AG10803 (cell line): ENCODE data around the gene TOPBP1.

Experiments
- DNase-seq: peaks from one replicate; pipeline ENCODE4 v3.0.0; 2010; ENCODE audit warnings: low read depth
- H3K4me3 ChIP-seq: 2 replicates; pipeline ENCODE4 v1.5.1; 2011; ENCODE audit warnings: mild to moderate bottlenecking, low read length, control low read depth
- CTCF ChIP-seq: conservative IDR thresholded peaks from 2 replicates; pipeline ENCODE4 v1.5.1; 2011; ENCODE audit warnings: mild to moderate bottlenecking, low read length, control low read depth, inconsistent platforms

TOPBP1 gene

DNA sequence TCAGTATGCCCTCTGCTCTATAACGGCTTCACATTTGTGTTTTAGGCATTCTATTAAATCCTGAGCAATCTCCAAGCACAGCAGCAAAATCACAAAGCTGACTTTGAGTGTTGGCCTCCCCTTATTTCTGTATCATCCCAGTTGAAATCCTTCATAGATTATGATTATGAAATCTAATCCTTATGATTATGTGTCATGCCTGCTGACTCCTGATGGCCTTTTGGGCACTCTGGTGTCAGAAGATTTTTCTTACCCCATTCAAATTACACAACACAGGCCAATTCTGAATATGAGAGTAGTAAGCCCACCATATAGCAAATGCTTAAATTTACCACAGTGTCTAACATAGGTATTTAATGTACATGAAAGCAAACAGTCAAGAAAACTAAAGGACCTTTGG, 53.9 kb downstream of the TOPBP1 start:
- no peak for DNase-seq
- TF ChIP-seq CTCF = no peak
- H3K4me3 ChIP-seq = no peak overlapping the region

DNA sequence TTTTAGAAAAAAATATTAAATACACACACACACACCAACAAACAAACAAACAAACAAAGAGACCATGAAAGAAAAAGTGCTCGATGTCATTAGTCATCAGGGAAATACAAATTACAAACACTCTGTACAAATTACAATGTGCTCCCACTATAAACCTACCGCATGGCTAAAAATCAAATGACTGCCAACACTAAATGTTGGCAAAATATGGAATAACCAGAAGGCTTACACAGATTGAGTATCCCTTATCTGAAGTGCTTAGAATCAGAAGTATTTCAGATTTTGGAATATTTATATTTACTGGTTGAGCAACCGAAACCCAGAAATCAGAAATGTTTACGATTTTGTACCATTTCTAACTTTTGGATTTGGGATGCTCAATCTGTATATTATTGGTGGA, 54.8 kb downstream of the TOPBP1 start:
- no peak for TF ChIP-seq CTCF
- DNase-seq = no peak
- no peak overlapping the region for H3K4me3 ChIP-seq

DNA sequence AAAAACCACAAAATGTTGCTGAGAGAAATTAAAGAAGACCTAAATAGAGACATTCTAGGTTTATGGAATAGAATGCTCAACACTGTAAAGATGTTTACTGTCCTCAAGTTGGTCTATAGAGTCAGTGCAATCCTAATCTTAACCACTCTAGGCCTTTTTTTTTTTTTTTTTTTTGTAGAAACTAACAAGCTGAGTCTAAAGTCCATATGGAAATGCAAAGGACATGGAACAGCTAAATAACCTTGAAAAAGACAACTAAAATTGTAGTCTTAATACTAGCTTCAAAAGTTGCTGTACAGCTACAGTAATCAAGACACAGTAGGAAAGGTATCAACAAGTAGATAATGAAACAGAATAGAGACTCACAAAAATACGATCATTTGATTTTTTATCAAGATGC, 55.4 kb downstream of the TOPBP1 start:
- H3K4me3 ChIP-seq = no peak overlapping the region
- TF ChIP-seq CTCF = no peak
- no peak for DNase-seq

- H3K4me3 ChIP-seq = no peak overlapping the region
- DNase-seq = no peak
- no peak for TF ChIP-seq CTCF
These were observed 61.1 kb downstream of the TOPBP1 start for GRCh38 chr3:133600572-133601081.

GRCh38 chr3:133599280-133599679, 62.5 kb downstream of the TOPBP1 start:
- H3K4me3 ChIP-seq = no peak overlapping the region
- DNase-seq = no peak
- no peak for TF ChIP-seq CTCF

DNA sequence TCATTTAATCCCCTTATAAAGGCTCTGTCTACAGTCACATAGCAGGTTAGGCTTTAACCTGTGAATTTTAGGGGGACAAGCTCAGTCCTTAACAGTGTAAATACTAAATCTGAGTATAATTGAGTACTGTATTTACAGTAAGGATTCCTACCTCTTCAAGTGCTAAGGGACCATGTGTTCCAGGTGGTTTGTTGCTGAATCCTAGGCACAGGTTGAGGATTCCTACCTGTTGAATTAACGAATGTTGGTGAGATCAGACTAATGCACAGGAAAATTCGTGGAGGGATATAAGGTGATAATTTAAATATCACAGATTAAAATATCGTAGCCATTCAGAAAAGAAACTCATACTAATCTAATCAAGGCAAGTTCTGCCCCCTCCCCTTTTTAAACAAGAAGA, 63.3 kb downstream of the TOPBP1 start:
- no peak overlapping the region for H3K4me3 ChIP-seq
- no peak for DNase-seq
- TF ChIP-seq CTCF = no peak

GRCh38 chr3:133595341-133595740, 66.4 kb downstream of the TOPBP1 start:
- no peak for TF ChIP-seq CTCF
- no peak overlapping the region for H3K4me3 ChIP-seq
- DNase-seq = peak; percentile 33
